Activated naive CD4-positive, alpha-beta T cell treated with anti-CD3 and anti-CD28 coated beads, Interleukin-2, amount 50 U/mL, for 24 hours (primary cell): ENCODE results near the gene SCGB3A1.

ENCODE experiments used
- H3K27ac Mint-ChIP-seq: one replicate; pipeline ENCODE4 v1.8.0; 2021; ENCODE audit warnings: mild to moderate bottlenecking, mixed read lengths
- H3K27me3 Mint-ChIP-seq: one replicate; pipeline ENCODE4 v1.8.0; 2021; ENCODE audit warnings: mixed read lengths
- H3K36me3 Mint-ChIP-seq: one replicate; pipeline ENCODE4 v1.8.0; 2021; ENCODE audit warnings: mixed read lengths
- H3K4me1 Mint-ChIP-seq: one replicate; pipeline ENCODE4 v1.8.0; 2021; ENCODE audit warnings: mixed read lengths
- H3K4me3 Mint-ChIP-seq: one replicate; pipeline ENCODE4 v1.8.0; 2021; ENCODE audit warnings: mild to moderate bottlenecking, mixed read lengths
- H3K9me3 Mint-ChIP-seq: one replicate; pipeline ENCODE4 v1.8.0; 2021; ENCODE audit warnings: mixed read lengths

Gene SCGB3A1, protein sequence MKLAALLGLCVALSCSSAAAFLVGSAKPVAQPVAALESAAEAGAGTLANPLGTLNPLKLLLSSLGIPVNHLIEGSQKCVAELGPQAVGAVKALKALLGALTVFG

DNA sequence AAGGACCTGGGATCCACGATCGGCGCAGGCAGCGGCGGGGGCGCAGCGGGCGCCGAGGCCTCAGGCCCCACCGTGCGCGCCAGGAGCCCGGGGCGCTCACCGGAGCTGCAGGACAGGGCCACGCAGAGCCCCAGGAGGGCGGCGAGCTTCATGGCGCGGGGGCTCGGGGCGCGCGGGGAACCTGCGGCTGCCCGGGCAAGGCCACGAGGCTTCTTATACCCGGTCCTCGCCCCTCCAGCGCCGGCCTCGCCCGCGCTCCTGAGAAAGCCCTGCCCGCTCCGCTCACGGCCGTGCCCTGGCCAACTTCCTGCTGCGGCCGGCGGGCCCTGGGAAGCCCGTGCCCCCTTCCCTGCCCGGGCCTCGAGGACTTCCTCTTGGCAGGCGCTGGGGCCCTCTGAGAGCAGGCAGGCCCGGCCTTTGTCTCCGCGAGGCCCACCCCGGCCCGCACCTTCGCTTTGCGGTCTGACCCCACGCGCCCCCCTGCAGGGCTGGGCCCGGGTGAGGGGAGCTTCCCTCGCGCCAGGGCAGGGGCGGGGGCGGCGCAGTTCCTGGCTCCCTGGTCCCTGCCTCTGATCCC is at the start of gene SCGB3A1:
Gene SCGB3A1 (minus strand): TSS at position 189 of the 577 bp plus-strand sequence. CDS start 37 bp downstream, at position 152.
- no peak within 1 kb of the TSS for H3K4me3 Mint-ChIP-seq
- no peaks in the 10 kb centered on the region for H3K36me3 Mint-ChIP-seq

DNA sequence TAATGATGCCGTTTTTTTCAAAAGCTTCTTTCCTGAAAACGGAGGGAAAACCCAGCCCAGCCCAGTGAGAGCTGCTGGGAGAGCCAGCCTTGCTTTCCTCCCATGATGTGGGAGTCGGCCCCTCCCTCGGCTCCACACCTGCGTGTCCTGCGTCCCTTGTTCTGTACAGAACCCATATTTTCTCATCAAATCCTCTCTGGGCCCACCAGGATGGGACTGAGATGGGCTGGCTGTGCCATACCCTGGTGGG is 49.2 kb upstream of the SCGB3A1 start:
- Mint-ChIP-seq H3K36me3 (no peaks in the 10 kb centered on the region), H3K4me1 (no peaks in the 10 kb centered on the region), H3K4me3 (no peak overlapping the region), H3K27ac (no peak overlapping the region), H3K27me3 (no peaks in the 10 kb centered on the region), H3K9me3 (no peaks in the 10 kb centered on the region)

More for the DNA sequence above, at the start of gene SCGB3A1:
- peaks cover 14% of the 10 kb centered on the region for H3K4me1 Mint-ChIP-seq
- H3K9me3 Mint-ChIP-seq: no peaks in the 10 kb centered on the region
- H3K27me3 Mint-ChIP-seq: peaks cover 33% of the 10 kb centered on the region
- H3K27ac Mint-ChIP-seq: no peak within 1 kb of the TSS

- Mint-ChIP-seq H3K27me3 (no peaks in the 10 kb centered on the region), H3K9me3 (no peaks in the 10 kb centered on the region), H3K27ac (no peak overlapping the region), H3K4me3 (no peak overlapping the region), H3K4me1 (no peaks in the 10 kb centered on the region), H3K36me3 (no peaks in the 10 kb centered on the region)
Observed at GRCh38 chr5:180639741-180640610, 48.7 kb upstream of the SCGB3A1 start.

DNA sequence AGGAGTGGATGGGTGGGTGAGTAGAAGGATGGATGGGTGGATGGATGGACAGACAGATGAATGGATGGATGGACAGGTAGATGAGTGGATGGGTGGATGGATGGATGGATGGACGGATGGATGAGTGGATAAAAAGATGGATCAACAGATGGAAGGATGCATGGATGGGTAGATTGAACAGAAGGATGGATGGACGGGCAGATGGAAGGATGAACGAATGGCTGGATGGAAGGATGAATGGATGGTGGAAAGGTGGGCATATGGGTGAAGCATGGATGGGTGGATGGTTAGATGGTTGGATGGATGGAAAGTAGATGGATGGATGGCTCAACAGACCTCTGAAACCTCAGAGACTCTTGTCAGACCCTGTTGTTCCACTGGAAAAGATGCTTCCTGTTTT is 48.0 kb upstream of the SCGB3A1 start:
- no peaks in the 10 kb centered on the region for H3K36me3 Mint-ChIP-seq
- no peaks in the 10 kb centered on the region for H3K4me1 Mint-ChIP-seq
- no peak overlapping the region for H3K4me3 Mint-ChIP-seq
- no peak overlapping the region for H3K27ac Mint-ChIP-seq
- H3K27me3 Mint-ChIP-seq: no peaks in the 10 kb centered on the region
- H3K9me3 Mint-ChIP-seq: no peaks in the 10 kb centered on the region

DNA sequence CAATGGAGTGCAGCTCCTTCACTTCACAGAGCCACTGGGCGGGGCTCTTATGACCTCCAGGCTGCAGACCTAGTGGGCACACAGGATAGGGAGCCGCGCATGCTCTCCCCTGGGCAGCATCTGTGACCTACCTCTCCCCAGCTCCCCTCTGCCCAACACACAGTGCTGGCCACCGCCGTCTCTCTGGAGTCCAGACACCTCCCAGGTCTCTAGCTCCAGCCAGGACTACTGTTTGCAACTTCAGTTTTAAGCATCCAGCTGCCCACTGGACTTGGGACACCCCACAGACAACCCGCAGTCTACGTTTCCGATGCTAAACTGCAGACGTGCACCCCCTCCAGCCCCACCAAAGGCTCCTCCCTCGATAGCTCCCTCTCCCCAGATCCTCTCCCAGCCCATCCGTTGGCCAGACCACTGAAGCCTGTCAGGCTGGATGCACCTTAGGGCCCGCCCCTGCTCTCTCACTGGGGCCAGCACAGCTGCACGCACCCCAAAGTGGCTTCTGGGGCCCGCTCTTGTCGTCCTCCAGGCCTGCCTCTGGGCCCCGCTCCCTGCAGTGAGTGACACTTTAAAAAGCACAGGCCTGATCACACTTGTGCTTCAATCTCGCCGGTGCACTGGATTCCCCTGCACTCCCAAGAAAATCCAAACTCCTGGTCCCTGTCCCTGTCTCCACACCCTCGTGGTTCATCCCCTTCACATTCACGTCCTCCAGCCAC is 46.8 kb upstream of the SCGB3A1 start:
- Mint-ChIP-seq H3K9me3 (no peaks in the 10 kb centered on the region), H3K4me3 (no peak overlapping the region), H3K4me1 (no peaks in the 10 kb centered on the region), H3K36me3 (no peaks in the 10 kb centered on the region), H3K27ac (no peak overlapping the region), H3K27me3 (no peaks in the 10 kb centered on the region)

DNA sequence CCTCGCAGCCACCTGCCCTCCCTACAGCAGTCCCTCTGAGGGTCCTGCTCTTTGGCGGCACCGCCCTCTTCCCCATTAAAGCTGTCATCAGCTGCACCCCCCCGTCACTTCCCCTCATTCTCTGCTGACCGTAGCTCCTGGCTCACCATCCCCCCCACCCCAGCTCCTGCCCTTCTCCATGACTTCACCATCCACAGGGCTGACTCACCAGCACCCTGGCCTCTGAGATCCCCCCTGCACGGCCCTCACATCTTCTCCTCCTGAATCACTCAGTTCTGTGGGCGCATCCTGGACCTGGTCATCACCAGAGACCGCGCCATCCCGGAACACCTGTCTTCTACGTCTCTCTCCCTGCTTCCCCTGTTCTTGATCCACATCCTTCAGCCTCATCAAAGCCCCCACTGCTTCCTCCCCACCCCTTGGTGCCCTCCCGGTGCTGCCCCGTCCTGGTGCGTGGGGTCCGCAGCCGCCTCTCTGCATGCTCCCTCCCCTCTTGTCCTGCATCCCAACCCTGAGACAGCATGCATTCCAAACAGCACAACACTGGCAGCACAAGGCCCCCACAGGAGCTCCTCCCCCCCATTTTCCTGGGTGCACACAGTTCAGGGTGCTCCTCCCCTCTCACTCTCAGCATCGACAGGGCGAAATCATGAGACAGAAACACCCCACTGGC is 45.2 kb upstream of the SCGB3A1 start:
- Mint-ChIP-seq H3K4me3 (no peak overlapping the region), H3K4me1 (no peaks in the 10 kb centered on the region), H3K27ac (no peak overlapping the region), H3K27me3 (no peaks in the 10 kb centered on the region), H3K36me3 (no peaks in the 10 kb centered on the region), H3K9me3 (no peaks in the 10 kb centered on the region)

DNA sequence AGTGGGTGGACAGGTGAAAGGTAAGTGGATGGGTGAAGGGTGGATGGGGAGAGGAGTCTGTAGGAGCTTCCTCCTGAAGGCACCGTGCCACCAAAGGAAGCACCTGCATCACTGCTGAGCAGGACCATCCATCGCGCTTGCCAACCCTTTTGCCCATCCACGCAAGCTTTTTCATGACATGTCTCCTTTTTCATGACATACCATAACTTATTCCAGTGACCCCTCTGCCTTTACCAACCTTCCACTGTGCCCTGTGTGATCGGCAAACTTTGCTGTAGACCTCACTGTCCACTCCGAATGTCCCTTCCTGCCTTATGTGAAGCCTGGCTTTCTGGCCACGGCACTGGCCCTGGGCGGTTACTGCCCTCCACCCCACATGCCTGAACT is 44.7 kb upstream of the SCGB3A1 start:
- no peaks in the 10 kb centered on the region for H3K27me3 Mint-ChIP-seq
- H3K4me3 Mint-ChIP-seq: no peak overlapping the region
- no peak overlapping the region for H3K27ac Mint-ChIP-seq
- H3K4me1 Mint-ChIP-seq: no peaks in the 10 kb centered on the region
- H3K36me3 Mint-ChIP-seq: no peaks in the 10 kb centered on the region
- no peaks in the 10 kb centered on the region for H3K9me3 Mint-ChIP-seq

- no peaks in the 10 kb centered on the region for H3K36me3 Mint-ChIP-seq
- H3K27ac Mint-ChIP-seq: peak overlapping the region; percentile 43
- no peaks in the 10 kb centered on the region for H3K9me3 Mint-ChIP-seq
- H3K4me3 Mint-ChIP-seq: no peak overlapping the region
- no peaks in the 10 kb centered on the region for H3K4me1 Mint-ChIP-seq
- H3K27me3 Mint-ChIP-seq: no peaks in the 10 kb centered on the region
Observed at GRCh38 chr5:180633283-180634177, 42.2 kb upstream of the SCGB3A1 start.

DNA sequence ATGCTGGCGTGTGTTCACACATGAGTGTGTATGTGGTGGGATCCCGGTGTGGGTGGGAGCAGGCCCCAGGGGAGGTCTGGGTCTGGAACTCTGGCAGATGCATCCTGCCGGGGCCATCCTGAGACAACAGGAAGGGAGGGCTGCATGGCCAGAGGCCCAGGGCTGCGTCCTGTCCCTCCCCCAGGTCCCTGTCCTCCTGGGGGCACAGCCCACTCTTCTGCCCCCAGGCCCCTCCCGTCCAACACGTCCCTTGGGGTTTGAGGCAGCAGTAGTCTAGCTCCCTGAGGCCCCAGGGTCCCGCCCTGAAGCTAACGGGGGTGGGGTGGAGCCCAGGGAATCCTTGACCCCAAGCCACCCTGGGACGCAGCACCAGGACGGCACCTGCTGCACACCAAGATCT is 41.5 kb upstream of the SCGB3A1 start:
- H3K36me3 Mint-ChIP-seq: no peaks in the 10 kb centered on the region
- no peaks in the 10 kb centered on the region for H3K4me1 Mint-ChIP-seq
- no peaks in the 10 kb centered on the region for H3K27me3 Mint-ChIP-seq
- peak overlapping the region; percentile 19 for H3K27ac Mint-ChIP-seq
- H3K4me3 Mint-ChIP-seq: no peak overlapping the region
- H3K9me3 Mint-ChIP-seq: no peaks in the 10 kb centered on the region

GRCh38 chr5:180631549-180632383 is 40.5 kb upstream of the SCGB3A1 start:
- Mint-ChIP-seq H3K9me3 (no peaks in the 10 kb centered on the region), H3K27me3 (no peaks in the 10 kb centered on the region), H3K27ac (no peak overlapping the region), H3K36me3 (no peaks in the 10 kb centered on the region), H3K4me1 (no peaks in the 10 kb centered on the region), H3K4me3 (no peak overlapping the region)

DNA sequence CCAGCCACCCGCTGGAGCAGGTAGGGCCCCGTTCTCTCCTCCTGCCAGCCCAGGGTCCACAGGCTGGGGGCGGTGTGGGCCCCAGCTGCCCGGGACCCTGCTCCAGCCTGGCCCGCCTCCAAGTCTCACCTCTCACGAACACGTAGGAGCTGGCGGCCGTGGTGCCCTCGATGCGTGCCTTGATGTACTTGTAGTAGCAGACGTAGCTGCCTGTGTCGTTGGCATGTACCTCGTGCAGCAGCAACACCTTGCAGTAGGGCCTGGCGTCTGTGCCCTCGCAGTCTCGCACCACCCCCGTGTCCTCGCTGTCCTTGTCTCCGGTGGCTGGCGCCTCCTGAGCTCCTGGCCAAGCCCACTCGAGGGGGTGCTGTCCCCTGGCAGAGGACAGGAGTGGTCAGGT is 39.1 kb upstream of the SCGB3A1 start:
- no peaks in the 10 kb centered on the region for H3K27me3 Mint-ChIP-seq
- H3K4me1 Mint-ChIP-seq: no peaks in the 10 kb centered on the region
- H3K27ac Mint-ChIP-seq: no peak overlapping the region
- H3K4me3 Mint-ChIP-seq: no peak overlapping the region
- no peaks in the 10 kb centered on the region for H3K9me3 Mint-ChIP-seq
- no peaks in the 10 kb centered on the region for H3K36me3 Mint-ChIP-seq

- Mint-ChIP-seq H3K27ac (no peak overlapping the region), H3K9me3 (no peaks in the 10 kb centered on the region), H3K36me3 (no peaks in the 10 kb centered on the region), H3K27me3 (no peaks in the 10 kb centered on the region), H3K4me3 (no peak overlapping the region), H3K4me1 (no peaks in the 10 kb centered on the region)
Observed at GRCh38 chr5:180629831-180630382, 38.6 kb upstream of the SCGB3A1 start.

DNA sequence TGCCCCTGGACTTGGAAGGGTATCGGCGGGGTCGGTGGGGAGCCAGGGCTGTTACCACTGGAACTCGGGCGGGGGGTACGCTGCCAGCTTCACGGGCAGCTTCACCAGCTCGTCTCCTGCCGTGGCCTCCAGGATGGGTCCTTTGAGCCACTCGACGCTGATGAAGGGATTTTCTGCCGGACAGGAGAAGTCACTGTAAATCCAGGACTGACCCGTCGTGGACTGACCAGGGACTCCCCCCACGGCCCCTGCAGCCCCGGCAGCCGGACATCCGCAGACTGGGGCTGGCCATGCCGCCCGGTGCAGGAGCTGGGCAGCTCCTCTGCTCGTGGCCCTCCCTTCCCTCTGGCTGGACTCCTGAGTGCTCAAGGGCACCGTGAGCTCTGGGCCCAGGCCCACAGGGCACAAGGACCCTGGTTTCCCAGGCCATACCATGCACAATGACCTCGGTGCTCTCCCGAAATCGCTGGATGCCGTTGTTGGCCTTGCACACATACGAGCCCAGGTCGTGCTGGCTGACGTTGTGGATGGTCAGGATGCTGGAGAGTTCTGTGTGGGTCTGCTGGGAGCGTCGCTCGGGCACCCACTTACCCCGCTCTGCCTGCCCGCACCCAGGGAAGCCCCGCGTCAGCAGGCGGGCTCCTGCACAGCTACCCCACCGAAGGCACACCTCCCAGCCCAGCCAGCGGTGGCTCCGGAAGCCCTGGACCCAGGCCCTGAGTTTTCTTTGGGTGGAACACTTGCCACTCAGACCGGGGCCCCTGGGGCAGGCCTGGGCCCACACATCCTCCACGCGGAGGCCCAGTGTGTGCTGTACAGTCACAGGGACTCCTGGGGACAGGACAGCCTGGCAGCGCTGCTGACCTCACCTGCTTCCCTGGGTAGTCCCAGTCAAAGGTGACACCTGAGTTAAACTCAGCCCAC is 37.8 kb upstream of the SCGB3A1 start:
- Mint-ChIP-seq H3K4me1 (peaks cover 5% of the 10 kb centered on the region), H3K36me3 (no peaks in the 10 kb centered on the region), H3K27ac (no peak overlapping the region)

More for the DNA sequence above, 37.8 kb upstream of the SCGB3A1 start:
- Mint-ChIP-seq H3K4me3 (no peak overlapping the region), H3K9me3 (no peaks in the 10 kb centered on the region), H3K27me3 (no peaks in the 10 kb centered on the region)
